Measurements from ENCODE around the gene PGAP6. TPM values are rescaled to one million over a fixed set of nuclear protein-coding genes. Genes with fewer than 3 reads are reported as not detected.
"Not testable (repeated sequence)": the region's sequence is repeated elsewhere in the genome, so short reads cannot be mapped to it uniquely, and the experiment has no call there.

Gene PGAP6
- total RNA-seq, 1 donor from 2014 or later = 56.0 TPM

DNA sequence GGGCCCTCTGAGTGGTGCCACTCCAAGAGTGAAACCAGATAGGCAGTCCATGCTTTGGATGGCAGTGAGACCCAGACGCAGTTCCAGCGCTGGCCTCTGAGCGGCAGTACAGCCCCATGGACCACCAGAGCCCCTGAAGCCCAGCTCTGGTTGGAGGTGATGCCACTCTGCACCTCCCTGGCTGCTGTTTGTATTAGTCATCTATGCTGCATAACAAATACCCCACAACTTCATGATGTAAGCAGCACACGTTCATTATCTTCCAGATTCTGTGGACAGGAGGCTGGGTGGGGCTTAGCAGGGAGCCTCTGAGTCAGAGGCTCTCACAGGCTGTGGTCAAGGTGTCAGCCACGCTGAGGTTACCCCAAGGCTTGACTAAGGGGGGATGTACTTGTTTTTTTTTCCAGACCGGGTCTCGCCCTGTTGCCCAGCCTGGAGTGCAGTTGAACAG, 10.1 kb upstream of the PGAP6 start:
- Mint-ChIP-seq H3K9me3 (no peaks in the 10 kb centered on the region), H3K36me3 (no peaks in the 10 kb centered on the region), H3K27ac (no peak overlapping the region), H3K27me3 (no peaks in the 10 kb centered on the region), H3K4me3 (no peak overlapping the region), H3K4me1 (ENCODE audit: unreplicated experiment) (peaks cover 30% of the 10 kb centered on the region)
- peak; percentile 84 for TF ChIP-seq CTCF (conservative IDR thresholded peaks at IDR 0.05)
- peak; percentile 77 for DNase-seq (ENCODE audit: extremely low spot score, unreplicated experiment)

GRCh38 chr16:389352-389751, 7.6 kb upstream of the PGAP6 start:
- H3K27ac Mint-ChIP-seq = no peak overlapping the region
- H3K9me3 Mint-ChIP-seq = no peaks in the 10 kb centered on the region
- H3K4me1 Mint-ChIP-seq (ENCODE audit: unreplicated experiment) = peaks cover 26% of the 10 kb centered on the region
- H3K4me3 Mint-ChIP-seq = no peak overlapping the region
- no peaks in the 10 kb centered on the region for H3K36me3 Mint-ChIP-seq
- no peak for TF ChIP-seq CTCF (conservative IDR thresholded peaks at IDR 0.05)
- H3K27me3 Mint-ChIP-seq = no peaks in the 10 kb centered on the region
- no peak for DNase-seq (ENCODE audit: extremely low spot score, unreplicated experiment)

DNA sequence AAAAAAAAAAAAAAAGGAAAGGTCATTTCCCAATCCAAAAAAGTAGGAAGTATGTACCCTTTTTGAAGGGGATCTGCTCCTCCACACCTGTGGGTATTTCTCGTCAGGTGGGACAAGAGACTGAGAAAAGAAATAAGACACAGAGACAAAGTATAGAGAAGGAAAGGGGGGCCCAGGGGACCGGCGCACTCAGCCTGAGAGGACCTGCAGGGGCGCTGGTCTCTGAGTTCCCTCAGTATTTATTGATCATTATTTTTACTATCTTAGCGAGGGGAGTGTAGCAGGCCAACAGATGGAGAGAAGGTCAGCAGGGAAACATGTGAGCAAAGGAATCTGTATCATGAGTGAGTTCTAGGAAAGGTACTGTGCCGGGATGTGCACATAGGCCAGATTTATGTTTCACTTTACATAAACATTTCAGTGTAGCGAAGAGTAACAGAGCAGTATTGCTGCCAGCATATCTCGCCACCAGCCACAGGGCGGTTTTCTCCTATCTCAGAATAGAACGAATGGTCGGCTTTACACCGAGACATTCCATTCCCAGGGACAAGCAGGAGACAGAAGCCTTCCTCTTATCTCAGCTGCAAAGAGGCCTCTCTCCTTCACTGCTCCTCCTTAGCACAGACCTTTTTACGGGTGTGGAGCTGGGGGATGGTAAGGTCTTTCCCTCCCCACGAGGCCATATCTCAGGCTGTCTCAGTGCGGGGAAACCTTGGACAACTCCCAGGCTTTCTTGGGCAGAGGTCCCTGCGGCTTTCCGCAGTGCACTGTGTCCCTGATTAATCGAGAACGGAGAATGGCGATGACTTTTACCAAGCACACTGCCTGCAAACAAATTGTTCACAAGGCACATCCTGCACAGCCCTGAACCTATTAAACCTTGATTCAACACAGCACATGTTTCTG, 6.2 kb upstream of the PGAP6 start:
- DNase-seq (ENCODE audit: extremely low spot score, unreplicated experiment); H3K27me3 Mint-ChIP-seq; H3K9me3 Mint-ChIP-seq; H3K36me3 Mint-ChIP-seq: not testable (repeated sequence)
- peak; percentile 35 for TF ChIP-seq CTCF (conservative IDR thresholded peaks at IDR 0.05)
- Mint-ChIP-seq H3K27ac (peak overlapping the region; percentile 48), H3K4me3 (peak overlapping the region; percentile 35), H3K4me1 (ENCODE audit: unreplicated experiment) (peaks cover 39% of the 10 kb centered on the region)

DNA sequence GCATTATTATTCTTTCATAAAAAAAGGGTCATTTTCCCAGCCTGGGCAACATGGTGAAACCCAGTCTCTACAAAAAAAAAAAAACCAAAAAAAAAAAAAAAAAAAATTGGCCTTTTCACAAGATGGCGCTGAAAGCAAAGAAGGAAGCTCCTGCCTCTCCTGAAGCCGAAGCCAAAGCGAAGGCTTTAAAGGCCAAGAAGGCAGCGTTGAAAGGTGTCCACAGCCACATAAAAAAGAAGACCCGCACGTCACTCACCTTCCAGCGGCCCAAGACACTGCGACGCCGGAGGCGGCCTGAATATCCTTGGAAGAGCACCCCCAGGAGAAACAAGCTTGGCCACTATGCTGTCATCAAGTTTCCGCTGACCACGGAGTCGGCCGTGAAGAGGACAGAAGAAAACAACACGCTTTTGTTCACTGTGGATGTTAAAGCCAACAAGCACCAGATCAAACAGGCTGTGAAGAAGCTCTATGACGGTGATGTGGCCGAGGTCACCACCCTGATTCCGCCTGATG, 4.9 kb upstream of the PGAP6 start:
- DNase-seq (ENCODE audit: extremely low spot score, unreplicated experiment) = no peak
- no peaks in the 10 kb centered on the region for H3K9me3 Mint-ChIP-seq
- H3K27ac Mint-ChIP-seq = peak overlapping the region; percentile 50
- H3K36me3 Mint-ChIP-seq = no peaks in the 10 kb centered on the region
- peaks cover 39% of the 10 kb centered on the region for H3K4me1 Mint-ChIP-seq (ENCODE audit: unreplicated experiment)
- no peak overlapping the region for H3K4me3 Mint-ChIP-seq
- no peak for TF ChIP-seq CTCF (conservative IDR thresholded peaks at IDR 0.05)
- peaks cover 5% of the 10 kb centered on the region for H3K27me3 Mint-ChIP-seq

DNA sequence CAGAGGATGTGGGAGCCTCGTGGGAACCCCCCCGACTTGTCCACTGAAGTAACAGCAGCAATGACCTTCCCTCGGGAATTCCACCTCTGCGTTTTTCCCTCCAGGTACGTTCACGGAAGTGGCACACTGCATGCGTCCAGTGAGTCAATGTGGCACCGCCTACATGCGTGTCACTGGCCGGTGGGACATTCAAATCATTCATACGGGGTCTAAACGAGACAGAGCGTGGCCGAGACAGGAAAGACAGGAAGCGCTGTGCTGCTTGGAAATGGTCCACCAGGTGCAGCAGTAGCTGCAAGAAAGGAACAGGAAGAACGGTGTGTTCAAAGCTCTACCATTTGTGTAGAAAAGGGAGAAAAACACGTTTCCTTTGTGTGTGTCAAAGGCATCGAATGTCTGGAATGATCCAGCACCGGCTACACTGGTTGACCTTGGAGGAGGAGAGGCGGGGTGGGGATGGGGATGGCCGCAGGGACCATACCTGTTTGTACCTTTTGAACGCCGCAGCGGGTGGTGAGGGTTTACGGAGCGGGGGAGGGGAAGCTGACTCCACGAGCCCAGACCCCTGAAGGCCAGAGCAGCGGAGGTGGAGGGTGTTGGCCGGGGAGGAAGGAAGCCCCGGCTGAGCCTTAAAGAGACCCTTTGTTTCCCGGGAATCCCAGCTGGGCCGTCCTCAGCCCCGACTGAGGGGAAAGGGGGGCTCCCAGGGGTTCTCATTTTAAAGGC, 1.7 kb upstream of the PGAP6 start:
- peaks cover 27% of the 10 kb centered on the region for H3K4me1 Mint-ChIP-seq (ENCODE audit: unreplicated experiment)
- DNase-seq (ENCODE audit: extremely low spot score, unreplicated experiment) = no peak
- peak overlapping the region; percentile 85 for H3K4me3 Mint-ChIP-seq
- peak overlapping the region; percentile 97 for H3K27ac Mint-ChIP-seq
- H3K27me3 Mint-ChIP-seq = peaks cover 5% of the 10 kb centered on the region
- no peaks in the 10 kb centered on the region for H3K36me3 Mint-ChIP-seq
- no peaks in the 10 kb centered on the region for H3K9me3 Mint-ChIP-seq
- TF ChIP-seq CTCF (conservative IDR thresholded peaks at IDR 0.05) = no peak
